Cortex of kidney (tissue), 1 donor: Measurements from ENCODE around the gene OR1N2.
"Not testable (repeated sequence)": the region's sequence is repeated elsewhere in the genome, so short reads cannot be mapped to it uniquely, and the experiment has no call there.

Experiments
- DNase-seq: peaks from one replicate; lab custom pipeline; 2025; lab: John Stamatoyannopoulos, UW

OR1N2 gene

DNA sequence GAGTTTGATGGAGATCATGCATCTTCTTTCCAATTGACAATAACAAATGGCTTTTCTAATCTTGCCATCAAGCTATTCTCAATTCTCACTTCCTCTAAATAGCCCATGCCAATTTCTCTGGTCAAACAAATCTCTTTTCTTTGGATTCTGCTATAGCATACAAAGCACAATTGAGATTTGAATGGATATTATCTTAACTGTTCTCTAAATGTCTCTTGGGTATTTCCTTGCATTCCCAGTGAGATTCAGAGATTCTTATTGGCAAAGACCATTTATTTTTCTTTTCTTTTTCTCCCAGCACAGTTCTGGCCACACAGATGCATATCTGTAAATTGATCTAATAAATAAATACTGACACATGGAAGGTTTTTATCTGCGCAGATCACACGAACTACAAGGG, at the start of gene OR1N2:
Gene OR1N2 (plus strand): TSS at position 301 of the 400 bp plus-strand sequence. CDS start 100 bp downstream, outside the sequence.
- no peak for DNase-seq

GRCh38 chr9:122506964-122507363, 45.9 kb upstream of the OR1N2 start:
- no peak for DNase-seq

DNA sequence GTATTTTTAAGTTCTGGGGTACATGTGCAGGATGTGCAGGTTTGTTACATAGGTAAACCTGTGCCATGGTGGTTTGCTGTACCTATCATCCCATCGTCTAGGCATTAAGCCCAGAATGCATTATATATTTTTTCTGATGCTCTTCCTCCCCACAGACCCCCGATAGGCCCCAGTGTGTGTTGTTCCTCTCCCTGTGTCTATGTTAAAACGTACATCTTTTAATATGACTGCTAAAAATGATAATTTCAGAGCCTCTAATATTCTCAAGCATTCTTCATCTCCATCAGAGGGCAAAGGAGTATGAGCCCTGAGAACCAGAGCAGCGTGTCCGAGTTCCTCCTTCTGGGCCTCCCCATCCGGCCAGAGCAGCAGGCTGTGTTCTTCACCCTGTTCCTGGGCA, 42.4 kb upstream of the OR1N2 start, which contains the start of gene OR1J2:
Gene OR1J2 (plus strand): TSS at position 301 of the 400 bp plus-strand sequence. CDS start 0 bp downstream, at position 301.
- no peak for DNase-seq

GRCh38 chr9:122518226-122518625, 34.7 kb upstream of the OR1N2 start:
- DNase-seq: no peak

- DNase-seq: no peak
Measured at GRCh38 chr9:122518841-122519240, 34.1 kb upstream of the OR1N2 start, which contains the start of gene OR1J4. TSS of gene OR1J4 (plus strand) at chr9:122519141. CDS start at chr9:122519141, 0 bp downstream.

DNA sequence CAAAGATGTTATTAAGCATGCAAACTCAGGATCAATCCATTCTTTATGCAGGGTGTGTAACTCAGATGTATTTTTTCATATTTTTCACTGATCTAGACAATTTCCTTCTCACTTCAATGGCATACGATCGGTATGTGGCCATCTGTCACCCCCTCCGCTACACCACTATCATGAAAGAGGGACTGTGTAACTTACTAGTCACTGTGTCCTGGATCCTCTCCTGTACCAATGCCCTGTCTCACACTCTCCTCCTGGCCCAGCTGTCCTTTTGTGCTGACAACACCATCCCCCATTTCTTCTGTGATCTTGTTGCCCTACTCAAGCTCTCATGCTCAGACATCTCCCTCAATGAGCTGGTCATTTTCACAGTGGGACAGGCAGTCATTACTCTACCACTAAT, 33.5 kb upstream of the OR1N2 start:
- DNase-seq: no peak

- no peak for DNase-seq
Measured at GRCh38 chr9:122526602-122527001, 26.3 kb upstream of the OR1N2 start.

DNA sequence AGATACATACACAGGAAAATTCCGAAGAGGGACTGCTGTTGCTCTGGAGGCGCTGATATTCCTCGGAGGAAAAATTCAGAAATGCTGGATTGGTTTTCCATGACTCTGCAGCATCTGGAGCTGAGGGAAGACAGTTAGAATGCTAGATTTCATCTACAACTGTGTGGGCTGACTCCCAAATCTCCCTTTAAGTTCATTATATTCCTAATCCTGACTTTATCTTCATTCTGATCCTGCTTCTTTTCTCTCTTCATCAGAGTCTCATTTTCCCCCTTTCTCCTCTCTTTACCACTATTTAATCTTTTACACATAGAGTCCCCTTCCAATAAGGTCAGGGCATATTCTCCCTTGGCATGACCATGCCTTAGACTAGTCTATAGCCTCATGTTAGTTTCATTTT, 25.7 kb upstream of the OR1N2 start, which contains the start of gene OR1N1:
Gene OR1N1 (minus strand): TSS at position 101 of the 400 bp plus-strand sequence. CDS start 0 bp downstream, at position 101.
- no peak for DNase-seq

DNA sequence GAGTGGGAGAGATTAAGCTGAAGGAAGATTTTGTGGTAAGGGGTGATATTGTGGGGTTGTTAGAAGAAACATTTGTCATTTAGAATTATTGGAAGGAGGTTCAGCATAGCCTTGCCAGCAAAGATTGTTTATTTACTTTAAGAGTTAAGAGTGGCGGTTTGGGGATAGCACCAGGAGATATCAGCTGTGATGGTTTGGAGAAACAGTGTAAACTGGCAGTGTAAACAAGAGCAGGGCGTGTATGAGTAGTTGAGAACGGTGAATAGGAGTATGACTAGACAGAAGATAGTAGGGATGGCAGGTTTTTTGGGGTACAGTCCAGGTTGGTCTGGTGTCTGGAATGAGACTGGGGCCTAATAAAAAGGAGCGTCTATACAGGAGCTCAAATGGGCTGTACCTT, 21.8 kb upstream of the OR1N2 start:
- not testable (repeated sequence) for DNase-seq

GRCh38 chr9:122536134-122536533, 16.8 kb upstream of the OR1N2 start:
- DNase-seq: no peak

DNA sequence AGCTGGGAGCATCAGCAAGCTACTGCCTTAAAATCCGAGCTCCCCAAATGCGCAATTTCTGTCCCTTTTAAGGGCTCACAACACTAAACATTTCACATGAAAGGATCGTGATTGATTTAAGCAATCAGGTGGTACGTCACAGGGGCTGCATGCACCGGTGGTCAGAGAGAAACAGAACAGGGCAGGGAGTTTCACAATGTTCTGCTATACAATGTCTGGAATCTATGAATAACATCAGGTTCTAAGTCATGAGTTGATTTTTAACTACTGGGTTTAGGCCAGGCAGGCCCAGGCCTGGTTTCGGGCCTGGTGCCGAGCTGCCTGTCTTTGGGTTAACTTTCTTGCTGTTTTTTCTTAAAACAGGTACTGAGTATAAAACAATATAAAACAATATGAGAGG, 15.8 kb upstream of the OR1N2 start:
- DNase-seq: not testable (repeated sequence)

DNA sequence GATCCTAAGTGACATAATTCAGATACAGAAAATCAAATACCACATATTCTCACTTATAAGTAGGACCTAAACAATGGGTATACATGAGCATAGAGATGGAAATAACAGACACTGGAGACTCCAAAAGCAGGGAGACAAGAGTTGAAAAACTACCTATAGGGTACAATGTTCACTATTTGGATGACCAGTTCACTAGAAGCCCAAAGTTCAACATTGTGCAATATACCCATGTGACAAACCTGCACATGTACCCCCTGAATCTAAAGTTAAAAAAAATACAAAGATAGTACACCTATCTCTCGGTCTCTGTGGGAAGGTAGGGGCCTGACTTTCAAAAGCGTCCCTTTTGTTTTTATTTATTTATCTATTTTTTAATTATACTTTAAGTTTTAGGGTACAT, 14.2 kb upstream of the OR1N2 start:
- no peak for DNase-seq

GRCh38 chr9:122546196-122546595, 6.7 kb upstream of the OR1N2 start:
- no peak for DNase-seq

GRCh38 chr9:122551371-122551770, 1.5 kb upstream of the OR1N2 start:
- no peak for DNase-seq

DNA sequence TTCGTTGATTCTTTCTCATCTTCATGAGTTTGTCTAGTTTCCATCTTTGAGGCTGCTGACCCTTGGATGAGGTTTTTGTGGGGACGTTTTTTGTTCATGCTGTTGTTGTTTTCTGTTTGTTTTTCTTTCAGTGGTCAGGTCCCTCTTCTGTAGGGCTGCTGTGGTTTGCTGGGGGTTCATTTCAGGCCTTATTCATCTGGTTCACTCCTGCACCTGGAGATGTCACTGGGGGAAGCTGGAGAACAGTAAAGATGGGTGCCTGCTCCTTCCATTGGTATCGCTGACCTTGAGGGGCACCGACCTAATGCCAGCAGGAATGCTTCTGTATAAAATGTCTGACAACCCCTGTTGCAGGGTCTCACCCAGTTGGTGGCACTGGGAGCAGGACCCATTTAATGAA, 8.5 kb downstream of the OR1N2 start:
- no peak for DNase-seq

GRCh38 chr9:122562134-122562760, 9.3 kb downstream of the OR1N2 start:
- no peak for DNase-seq

- no peak for DNase-seq
Measured at GRCh38 chr9:122567901-122568300, 15.0 kb downstream of the OR1N2 start.

DNA sequence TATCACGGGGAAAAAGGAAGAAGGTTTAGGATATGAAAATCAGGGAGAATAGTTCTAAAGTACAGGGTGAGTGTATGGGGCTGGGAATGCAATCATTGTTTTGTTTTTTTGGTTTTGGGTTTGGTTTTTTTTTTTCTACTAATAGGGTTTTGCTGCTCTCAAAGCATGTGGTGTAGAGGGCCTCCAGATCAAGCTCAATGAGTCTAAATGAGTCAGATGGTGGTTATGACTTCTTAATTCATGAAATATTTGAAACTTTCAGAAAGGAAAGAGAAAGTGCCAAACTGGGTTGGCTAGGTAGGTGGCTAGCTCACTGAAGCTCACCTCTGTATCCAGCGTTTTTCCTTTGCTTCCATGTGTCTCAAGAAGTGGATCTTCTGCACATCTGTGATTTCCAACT, 19.5 kb downstream of the OR1N2 start:
- DNase-seq: no peak

DNA sequence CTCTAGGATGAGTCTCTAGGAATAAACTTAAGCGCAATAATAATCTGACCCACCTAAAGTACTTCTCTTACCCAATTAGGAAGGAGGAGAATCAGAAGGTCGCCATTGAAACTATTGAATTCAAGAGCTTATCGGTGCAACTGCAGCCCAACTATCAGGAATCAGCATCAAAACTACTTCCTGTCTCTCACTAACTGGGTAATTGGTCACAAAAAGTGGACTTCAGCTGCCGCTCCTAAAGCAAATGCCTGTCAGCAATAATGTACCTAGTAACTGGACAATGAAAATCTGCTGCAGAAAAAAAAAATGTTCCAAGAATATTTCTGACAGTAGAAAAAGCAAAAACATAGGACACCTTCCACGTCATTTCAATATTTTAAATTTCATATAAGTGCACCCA, 27.0 kb downstream of the OR1N2 start:
- DNase-seq: no peak

- no peak for DNase-seq
Measured at GRCh38 chr9:122580360-122580759, 27.4 kb downstream of the OR1N2 start.

DNA sequence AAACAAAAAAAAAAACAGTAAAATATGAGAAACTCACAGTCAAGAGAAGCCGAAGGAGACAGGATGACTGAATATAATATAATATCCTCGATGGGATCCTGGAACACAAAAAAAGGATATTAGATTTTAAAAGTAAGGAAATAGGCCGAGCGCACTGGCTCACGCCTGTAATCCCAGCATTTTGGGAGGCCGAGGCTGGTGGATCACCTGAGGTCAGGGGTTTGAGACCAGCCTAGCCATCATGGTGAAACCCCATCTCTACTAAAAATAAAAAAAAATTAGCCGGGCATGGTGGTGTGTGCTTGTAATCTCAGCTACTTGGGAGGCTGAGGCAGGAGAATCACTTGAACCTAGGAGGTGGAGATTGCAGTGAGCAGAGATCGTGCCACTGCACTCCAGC, 30.4 kb downstream of the OR1N2 start, which contains the start of gene OR1L8:
Gene OR1L8 (minus strand): TSS at position 101 of the 400 bp plus-strand sequence. CDS start 14,907 bp downstream, outside the sequence.
- not testable (repeated sequence) for DNase-seq
